ENCODE results near the gene NDNF.

Gene NDNF

GRCh38 chr4:121011780-121012340, 60.5 kb downstream of the NDNF start:
- no peak for DNase-seq

- DNase-seq: no peak
Observed at GRCh38 chr4:121011138-121011537, 61.2 kb downstream of the NDNF start.

GRCh38 chr4:121009578-121010478, 62.5 kb downstream of the NDNF start:
- no peak for DNase-seq

DNA sequence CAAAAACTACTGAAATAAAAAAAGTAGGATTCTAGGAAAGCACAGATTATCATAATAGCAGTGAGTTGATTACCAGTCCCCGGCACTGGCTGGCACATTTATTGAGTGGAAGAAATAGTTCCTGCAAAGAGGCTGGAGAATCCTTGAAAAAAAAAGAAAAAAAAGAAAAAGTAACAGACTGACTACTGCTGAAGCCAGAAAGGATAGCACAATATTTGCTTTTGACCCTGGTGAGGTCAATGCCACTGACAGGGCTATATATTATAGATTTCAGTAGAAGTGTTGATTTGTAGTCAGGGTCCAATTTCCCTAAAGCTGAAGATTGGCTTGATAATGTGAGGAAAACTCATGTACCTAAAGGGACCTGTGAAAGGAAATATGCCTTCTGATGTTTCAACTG, 64.7 kb downstream of the NDNF start:
- DNase-seq: no peak

DNA sequence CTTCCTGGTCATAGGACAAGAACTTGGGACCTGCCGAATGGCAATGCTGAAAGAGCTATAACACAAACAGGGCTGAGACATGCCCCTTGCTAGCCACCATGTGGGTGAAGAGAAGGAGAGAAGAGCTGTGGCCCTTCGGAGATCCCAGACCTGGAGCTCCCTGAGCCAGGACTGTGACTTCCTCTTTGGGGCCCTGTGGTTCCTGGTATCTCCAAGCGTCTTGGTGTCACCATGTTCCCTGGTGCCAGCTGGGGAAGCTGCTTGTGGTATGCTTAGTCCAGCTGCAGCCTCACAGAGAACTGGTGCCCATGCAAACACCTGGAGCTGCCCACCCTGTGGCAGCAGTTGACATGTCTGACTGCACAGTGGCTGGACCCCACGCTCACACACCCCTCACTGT, 68.5 kb downstream of the NDNF start:
- DNase-seq: no peak

- no peak for DNase-seq
Observed at GRCh38 chr4:120995266-120996010, 76.9 kb downstream of the NDNF start.

DNA sequence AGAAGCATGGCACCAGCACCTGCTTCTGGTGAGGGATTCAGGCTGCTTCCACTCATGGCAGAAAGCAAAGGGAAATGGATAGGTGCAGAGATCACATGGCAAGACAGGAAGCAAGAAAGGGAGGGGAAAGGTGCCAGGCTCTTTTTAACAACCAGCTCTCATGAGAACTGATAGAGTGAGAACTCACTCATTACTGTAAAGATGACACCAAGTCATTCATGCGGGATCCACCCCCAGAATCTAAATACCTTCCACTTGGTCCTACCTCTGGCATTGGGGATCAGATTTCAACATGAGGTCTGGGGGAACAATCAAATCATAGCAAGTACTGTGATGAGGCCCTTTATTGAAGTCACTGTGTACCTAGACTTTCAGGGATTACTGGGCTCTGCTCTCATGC, 77.8 kb downstream of the NDNF start:
- no peak for DNase-seq

- no peak for DNase-seq
Observed at GRCh38 chr4:120991885-120992284, 80.5 kb downstream of the NDNF start.

GRCh38 chr4:120990246-120990645, 82.1 kb downstream of the NDNF start:
- no peak for DNase-seq
